ENCODE results near the gene ACSM3. TPM values are rescaled to one million over a fixed set of nuclear protein-coding genes. Genes with fewer than 3 reads are reported as not detected.
"Not testable (repeated sequence)": the region's sequence is repeated elsewhere in the genome, so short reads cannot be mapped to it uniquely, and the experiment has no call there.

The ACSM3 gene
- total RNA-seq, 2 experiments from 2014 or later, result 13.8 to 17.4 TPM

DNA sequence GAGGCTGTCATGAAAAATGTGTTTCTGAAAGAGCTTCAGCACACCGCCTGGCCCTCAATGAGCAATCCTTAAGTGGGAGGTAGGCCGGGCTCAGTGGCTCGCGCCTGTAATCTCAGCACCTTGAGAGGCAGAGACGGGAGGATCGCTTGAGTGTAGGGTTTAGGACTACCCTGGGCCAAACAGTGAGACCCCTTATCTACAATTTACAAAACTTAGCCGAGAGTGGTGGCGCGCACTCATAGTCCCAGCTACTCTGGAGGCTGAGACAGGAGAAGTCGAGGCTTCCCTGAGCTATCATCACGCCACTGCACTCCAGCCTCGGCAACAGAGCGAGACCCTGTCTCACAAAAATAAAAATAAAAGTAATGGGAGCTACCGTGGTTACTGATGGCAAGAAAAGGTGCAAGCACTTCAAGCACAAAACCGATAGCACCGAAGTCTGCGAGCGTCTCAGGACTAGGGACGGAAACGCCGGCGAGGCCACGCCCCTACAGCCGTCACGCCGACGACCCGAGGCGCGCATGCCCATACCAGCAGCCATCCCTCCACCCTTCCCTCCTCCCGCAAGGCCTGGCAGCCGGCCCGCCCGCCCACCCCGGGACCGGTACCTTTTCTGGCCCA lies 22.8 kb upstream of the ACSM3 start:
- no peaks in the 10 kb centered on the region for H3K27me3 Mint-ChIP-seq
- H3K27ac Mint-ChIP-seq, result peak overlapping the region; percentile 95
- ChIA-PET POLR2A (interaction anchor here (0.6 to 2.0 kb wide), 3 partner anchors 8 to 162 kb away, joined by 3 to 9 read pairs (median 3); partner anchors contain the start of genes DCUN1D3 and LYRM1), CTCF (interaction anchor here (0.7 to 2.7 kb wide), 6 partner anchors 11 to 160 kb away, joined by 3 to 11 read pairs (median 4); partner anchors contain the start of genes ACSM3, ERI2, LYRM1 and REXO5)
- peaks cover 28% of the 10 kb centered on the region for H3K4me1 Mint-ChIP-seq (ENCODE audit: low read depth)
- H3K36me3 Mint-ChIP-seq, result peaks cover 20% of the 10 kb centered on the region
- peak; percentile 94 for DNase-seq
- no peaks in the 10 kb centered on the region for H3K9me3 Mint-ChIP-seq
- intact Hi-C loops (cut with micrococcal nuclease), result loop anchor here (1.0 to 5.0 kb wide), 4 partner anchors 22 to 1186 kb away; partner anchors contain the start of genes ERI2, REXO5 and VPS35L
- H3K4me3 Mint-ChIP-seq, result peak overlapping the region; percentile 92

DNA sequence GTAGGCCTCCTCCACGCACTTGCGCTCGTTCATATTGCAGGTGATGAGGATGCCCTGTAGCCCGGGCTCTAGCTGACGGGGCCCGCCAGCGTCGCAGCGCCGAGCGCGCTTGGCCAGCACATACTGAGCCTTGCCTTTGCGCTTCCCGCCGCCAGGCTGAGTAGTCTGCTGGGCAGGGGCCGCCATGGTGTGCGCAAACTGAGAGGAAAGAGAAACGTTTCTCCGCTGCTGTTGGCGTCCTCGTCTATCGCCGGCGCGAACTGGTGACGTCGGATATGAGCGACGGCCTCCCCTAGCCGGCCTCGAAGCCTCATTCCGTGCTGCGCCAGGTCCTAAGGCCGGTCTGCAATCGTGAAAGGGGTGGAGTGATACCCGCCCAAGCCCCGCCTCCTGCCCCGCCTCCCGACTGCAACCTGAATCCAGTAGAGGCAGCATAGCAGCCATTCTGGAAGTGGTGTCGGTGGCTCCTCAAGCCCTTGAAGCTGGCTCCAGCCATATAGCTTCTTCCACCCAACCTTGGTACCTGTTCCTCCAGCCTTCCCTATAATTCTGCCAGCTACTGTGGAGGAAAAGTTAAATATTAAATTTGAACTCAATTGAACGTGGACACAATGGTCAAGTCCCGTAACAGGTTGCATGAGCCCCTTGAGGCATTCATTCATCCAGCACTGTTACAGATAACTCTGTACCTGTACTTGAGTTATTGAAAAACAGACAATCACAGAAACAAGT lies 22.1 kb upstream of the ACSM3 start, which contains the start of gene THUMPD1:
TSS of gene THUMPD1 (minus strand) at position 265 of the 732 bp plus-strand sequence. CDS start at position 186, 79 bp downstream.
- CTCF ChIA-PET, result interaction anchor here (1.3 to 2.7 kb wide), 2 partner anchors 12 to 13 kb away, joined by 4 to 11 read pairs; no protein-coding TSS in a partner anchor
- DNase-seq, result peak; percentile 99
- Mint-ChIP-seq H3K4me1 (ENCODE audit: low read depth) (peaks cover 23% of the 10 kb centered on the region), H3K36me3 (peaks cover 17% of the 10 kb centered on the region), H3K9me3 (peaks cover 4% of the 10 kb centered on the region), H3K27ac (peak within 1 kb of the TSS; percentile 95), H3K4me3 (peak within 1 kb of the TSS; percentile 92), H3K27me3 (no peaks in the 10 kb centered on the region)
- intact Hi-C loops (cut with micrococcal nuclease), result loop anchor here (1.0 to 5.0 kb wide), 4 partner anchors 22 to 1186 kb away; partner anchors contain the start of genes ERI2, REXO5 and VPS35L
- POLR2A ChIA-PET, result interaction anchor here (0.8 to 2.0 kb wide), 2 partner anchors 65 to 158 kb away, joined by 3 to 9 read pairs; partner anchors contain the start of genes DCUN1D3, ERI2, LYRM1 and REXO5

DNA sequence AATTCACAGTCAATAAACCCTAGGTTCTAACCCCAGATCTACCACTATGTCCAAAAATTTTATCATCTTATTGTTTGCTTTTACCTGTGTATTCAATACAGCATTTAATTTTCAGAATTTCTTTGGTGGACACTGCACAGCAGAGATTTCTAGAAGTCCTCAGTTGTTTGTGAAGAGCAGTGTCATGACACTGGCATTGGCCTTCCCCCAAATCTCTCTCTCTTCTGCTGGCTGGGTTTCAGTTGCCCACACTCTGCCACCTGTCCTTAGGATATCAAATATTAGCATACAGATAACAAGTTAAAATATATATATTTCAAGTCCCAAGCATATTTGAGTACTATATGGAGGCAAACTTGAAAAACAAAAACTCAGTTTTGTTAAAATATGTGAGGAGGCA lies 20.2 kb upstream of the ACSM3 start:
- Mint-ChIP-seq H3K4me1 (ENCODE audit: low read depth) (peaks cover 17% of the 10 kb centered on the region), H3K27ac (no peak overlapping the region), H3K27me3 (no peaks in the 10 kb centered on the region), H3K4me3 (no peak overlapping the region), H3K9me3 (peaks cover 16% of the 10 kb centered on the region), H3K36me3 (peaks cover 15% of the 10 kb centered on the region)
- POLR2A ChIA-PET, result no interaction called here
- intact Hi-C loops (cut with micrococcal nuclease), result loop anchor here (5.0 kb wide), 1 partner anchor 66 kb away; no protein-coding TSS in a partner anchor
- CTCF ChIA-PET, result no interaction called here
- DNase-seq, result no peak

DNA sequence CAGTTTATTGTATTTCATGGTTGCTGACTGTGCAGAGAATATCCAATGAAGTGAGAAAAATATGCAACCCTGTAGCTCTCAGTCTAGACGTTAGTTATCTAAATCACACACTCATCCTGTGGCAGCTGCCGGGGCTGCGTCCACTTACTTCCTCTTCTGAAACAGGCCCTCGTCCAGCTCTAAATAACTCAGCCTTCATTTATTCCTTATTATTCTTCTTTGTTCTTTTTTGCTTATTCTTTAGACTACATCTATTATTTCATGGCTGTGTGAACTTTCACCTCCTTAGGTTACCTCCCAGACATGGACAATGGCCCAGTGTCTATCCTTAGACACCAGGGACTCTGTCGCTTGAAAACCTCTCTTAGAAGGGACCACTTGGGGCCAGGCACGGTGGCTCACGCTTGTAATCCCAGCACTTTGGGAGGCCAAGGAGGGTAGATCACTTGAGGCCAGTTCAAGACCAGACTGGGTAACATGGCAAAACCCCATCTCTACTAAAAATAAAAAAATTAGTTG lies 18.8 kb upstream of the ACSM3 start:
- CTCF ChIA-PET, result no interaction called here
- Mint-ChIP-seq H3K27me3 (no peaks in the 10 kb centered on the region), H3K4me3 (no peak overlapping the region), H3K9me3 (peaks cover 16% of the 10 kb centered on the region), H3K4me1 (ENCODE audit: low read depth) (peaks cover 10% of the 10 kb centered on the region), H3K36me3 (peaks cover 12% of the 10 kb centered on the region), H3K27ac (no peak overlapping the region)
- intact Hi-C loops (cut with micrococcal nuclease), result loop anchor here (5.0 kb wide), 1 partner anchor 68 kb away; no protein-coding TSS in a partner anchor
- POLR2A ChIA-PET, result no interaction called here
- no peak for DNase-seq

DNA sequence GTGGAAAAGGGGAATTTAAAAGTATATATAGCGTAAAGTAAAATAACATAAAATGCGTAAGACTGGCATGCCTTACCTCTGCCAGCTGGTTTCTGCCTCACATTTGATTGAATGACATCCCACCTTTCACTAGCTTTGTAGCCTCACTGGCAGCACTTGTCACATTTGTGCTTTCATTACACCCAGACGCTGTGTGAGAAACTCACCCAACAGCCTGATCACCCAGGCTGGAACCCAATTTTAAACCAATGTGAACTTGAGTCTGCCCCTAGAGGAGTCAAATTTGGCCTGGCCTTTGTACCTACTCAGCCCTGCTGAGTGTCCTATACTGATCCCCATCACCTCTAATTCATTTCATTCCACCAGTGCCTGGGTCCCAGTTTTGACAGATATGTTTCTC lies 17.4 kb upstream of the ACSM3 start:
- H3K36me3 Mint-ChIP-seq, result peaks cover 12% of the 10 kb centered on the region
- no peak overlapping the region for H3K27ac Mint-ChIP-seq
- peaks cover 2% of the 10 kb centered on the region for H3K4me1 Mint-ChIP-seq (ENCODE audit: low read depth)
- no peak overlapping the region for H3K4me3 Mint-ChIP-seq
- peaks cover 16% of the 10 kb centered on the region for H3K9me3 Mint-ChIP-seq
- CTCF ChIA-PET, result no interaction called here
- H3K27me3 Mint-ChIP-seq, result no peaks in the 10 kb centered on the region
- DNase-seq, result no peak
- POLR2A ChIA-PET, result no interaction called here
- intact Hi-C loops (cut with micrococcal nuclease), result no loop called here

DNA sequence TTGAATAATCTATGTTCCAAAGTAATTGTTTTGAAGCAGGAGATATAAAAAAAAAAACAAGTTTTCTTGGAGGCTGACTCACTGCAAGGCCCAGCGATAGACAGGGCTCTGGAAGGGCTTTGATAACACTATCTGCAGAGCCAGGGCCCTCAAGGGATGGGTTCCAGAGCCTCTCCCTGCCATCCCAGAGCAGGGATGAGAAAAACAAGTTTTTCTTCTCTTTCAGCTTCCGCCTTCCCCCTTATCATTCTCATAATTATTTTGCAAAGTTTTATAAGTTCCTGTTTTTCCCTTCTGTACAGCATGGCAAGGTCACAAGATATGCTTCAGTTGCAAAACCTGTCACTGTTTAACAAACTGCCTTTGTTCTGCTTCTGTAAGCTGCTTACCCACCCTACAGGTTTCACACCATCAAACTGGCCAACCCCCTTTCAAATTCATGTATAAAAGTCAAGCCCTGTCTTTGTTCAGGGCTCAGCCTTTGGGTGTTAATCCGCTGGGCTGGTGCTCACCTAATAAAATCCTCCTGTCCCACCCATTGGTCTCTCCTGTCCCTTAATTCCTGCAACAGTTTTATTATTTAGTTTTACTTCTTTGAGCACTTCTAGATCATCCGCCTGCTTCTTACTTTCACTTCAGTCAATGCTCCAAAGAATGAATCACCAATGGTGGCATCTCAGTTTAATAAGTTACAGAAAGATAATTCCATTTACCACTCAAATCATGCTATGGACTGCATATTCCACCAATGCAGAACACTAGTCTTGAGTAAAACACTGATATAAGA lies 16.6 kb upstream of the ACSM3 start:
- ChIA-PET POLR2A (no interaction called here), CTCF (no interaction called here)
- no peaks in the 10 kb centered on the region for H3K27me3 Mint-ChIP-seq
- H3K4me1 Mint-ChIP-seq (ENCODE audit: low read depth), result no peaks in the 10 kb centered on the region
- H3K36me3 Mint-ChIP-seq, result peaks cover 12% of the 10 kb centered on the region
- no peak overlapping the region for H3K27ac Mint-ChIP-seq
- DNase-seq, result no peak
- intact Hi-C loops (cut with micrococcal nuclease), result no loop called here
- H3K4me3 Mint-ChIP-seq, result no peak overlapping the region
- H3K9me3 Mint-ChIP-seq, result peaks cover 16% of the 10 kb centered on the region

DNA sequence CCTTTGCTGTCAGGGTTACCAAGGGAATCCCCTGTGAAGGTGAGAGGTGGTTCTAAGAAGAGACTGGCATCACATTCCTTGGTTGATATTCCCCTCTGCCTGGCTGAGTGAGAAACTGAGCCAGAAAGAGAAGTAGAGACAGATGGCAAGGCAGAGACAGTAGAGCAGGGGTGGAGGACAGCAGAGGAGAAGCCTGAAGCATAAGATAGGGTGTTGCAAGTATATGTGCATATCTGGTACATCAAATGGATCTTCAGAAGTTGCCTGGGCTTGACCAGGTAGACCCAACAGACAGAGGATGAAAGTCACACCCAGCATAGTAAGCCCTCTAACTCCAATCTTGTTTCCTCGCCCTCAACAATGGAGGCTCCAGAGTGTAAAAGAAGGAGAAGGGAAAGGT lies 14.3 kb upstream of the ACSM3 start:
- Mint-ChIP-seq H3K27me3 (peaks cover 1% of the 10 kb centered on the region), H3K4me1 (ENCODE audit: low read depth) (no peaks in the 10 kb centered on the region), H3K36me3 (peaks cover 12% of the 10 kb centered on the region), H3K9me3 (peaks cover 17% of the 10 kb centered on the region), H3K4me3 (no peak overlapping the region), H3K27ac (no peak overlapping the region)
- intact Hi-C loops (cut with micrococcal nuclease), result no loop called here
- POLR2A ChIA-PET, result no interaction called here
- CTCF ChIA-PET, result no interaction called here
- no peak for DNase-seq

DNA sequence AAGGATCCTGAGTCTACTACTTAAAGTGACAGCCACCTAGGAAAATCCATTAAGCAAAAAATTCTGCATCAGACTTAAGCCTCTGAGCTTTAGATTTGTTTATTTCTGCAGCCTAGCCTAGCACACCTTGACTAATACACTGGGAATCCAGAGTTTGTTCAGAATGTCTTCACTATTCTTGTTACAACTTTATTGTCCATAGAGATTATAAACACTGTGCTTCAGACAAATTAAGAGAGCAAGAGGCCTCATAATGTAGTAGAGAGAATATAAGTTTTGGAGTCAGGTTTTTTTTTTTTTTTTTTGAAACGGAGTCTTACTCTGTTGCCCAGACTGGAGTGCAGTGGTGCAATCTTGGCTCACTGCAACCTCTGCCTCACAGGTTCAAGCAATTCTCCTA lies 13.3 kb upstream of the ACSM3 start:
- Mint-ChIP-seq H3K27me3 (peaks cover 1% of the 10 kb centered on the region), H3K4me3 (no peak overlapping the region), H3K36me3 (peaks cover 12% of the 10 kb centered on the region), H3K9me3 (peaks cover 19% of the 10 kb centered on the region), H3K27ac (no peak overlapping the region), H3K4me1 (ENCODE audit: low read depth) (no peaks in the 10 kb centered on the region)
- no peak for DNase-seq
- ChIA-PET POLR2A (no interaction called here), CTCF (no interaction called here)
- intact Hi-C loops (cut with micrococcal nuclease), result no loop called here

DNA sequence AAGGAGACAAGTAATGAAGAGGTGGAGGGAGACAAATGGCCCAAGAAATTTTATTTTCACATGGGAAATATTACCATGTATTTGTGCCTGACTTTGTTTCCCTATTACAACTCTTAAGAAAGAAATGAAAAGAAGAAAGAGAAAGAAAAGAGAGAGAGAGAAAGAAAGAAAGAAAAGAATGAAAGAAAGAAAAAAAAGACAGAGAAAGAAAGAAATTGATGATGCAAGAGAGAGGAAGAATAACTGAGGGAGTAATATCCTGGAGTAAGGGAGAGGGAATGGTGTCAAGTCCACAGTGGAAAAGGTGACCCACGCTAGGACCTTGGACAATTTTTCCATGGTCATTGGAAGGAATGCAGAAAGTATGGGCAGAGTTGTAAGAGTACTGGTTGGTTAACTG lies 10.1 kb upstream of the ACSM3 start:
- DNase-seq, result no peak
- Mint-ChIP-seq H3K27me3 (peaks cover 1% of the 10 kb centered on the region), H3K4me3 (no peak overlapping the region), H3K4me1 (ENCODE audit: low read depth) (no peaks in the 10 kb centered on the region), H3K36me3 (no peaks in the 10 kb centered on the region), H3K9me3 (peaks cover 3% of the 10 kb centered on the region), H3K27ac (no peak overlapping the region)
- CTCF ChIA-PET, result interaction anchor here (1.6 kb wide), 1 partner anchor 12 kb away, joined by 4 read pairs; the partner anchor contains the start of gene THUMPD1
- intact Hi-C loops (cut with micrococcal nuclease), result no loop called here
- POLR2A ChIA-PET, result no interaction called here

DNA sequence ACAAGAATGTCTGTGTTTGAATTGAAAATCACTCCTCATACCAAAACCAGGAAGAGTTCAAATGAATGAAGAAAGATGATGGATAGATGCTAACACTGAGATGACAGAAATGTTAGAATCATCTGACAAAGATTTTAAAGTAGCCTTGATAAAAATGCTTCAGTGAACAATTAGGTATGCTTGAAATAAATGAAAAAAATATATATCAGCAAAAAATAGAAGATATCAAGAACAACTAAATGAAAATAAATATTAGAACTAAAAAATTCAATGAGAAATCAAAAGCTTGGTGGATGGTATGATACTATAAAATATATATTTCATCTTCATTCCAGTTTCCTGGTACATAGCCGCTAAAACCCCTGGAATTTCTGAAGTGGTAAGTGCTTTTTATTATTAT lies 8.6 kb upstream of the ACSM3 start:
- CTCF ChIA-PET, result interaction anchor here (1.6 kb wide), 1 partner anchor 14 kb away, joined by 4 read pairs; the partner anchor contains the start of gene THUMPD1
- DNase-seq, result no peak
- POLR2A ChIA-PET, result no interaction called here
- peaks cover 1% of the 10 kb centered on the region for H3K27me3 Mint-ChIP-seq
- no peaks in the 10 kb centered on the region for H3K4me1 Mint-ChIP-seq (ENCODE audit: low read depth)
- no peak overlapping the region for H3K27ac Mint-ChIP-seq
- H3K4me3 Mint-ChIP-seq, result no peak overlapping the region
- intact Hi-C loops (cut with micrococcal nuclease), result no loop called here
- H3K9me3 Mint-ChIP-seq, result peaks cover 3% of the 10 kb centered on the region
- H3K36me3 Mint-ChIP-seq, result no peaks in the 10 kb centered on the region

DNA sequence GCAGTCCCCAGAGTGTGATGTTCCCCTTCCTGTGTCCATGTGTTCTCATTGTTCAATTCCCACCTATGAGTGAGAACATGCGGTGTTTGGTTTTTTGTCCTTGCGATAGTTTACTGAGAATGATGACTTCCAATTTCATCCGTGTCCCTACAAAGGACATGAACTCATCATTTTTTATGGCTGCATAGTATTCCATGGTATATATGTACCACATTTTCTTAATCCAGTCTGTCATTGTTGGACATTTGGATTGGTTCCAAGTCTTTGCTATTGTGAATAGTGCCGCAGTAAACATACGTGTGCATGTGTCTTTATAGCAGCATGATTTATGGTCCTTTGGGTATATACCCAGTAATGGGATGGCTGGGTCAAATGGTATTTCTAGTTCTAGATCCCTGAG lies 8.0 kb upstream of the ACSM3 start:
- CTCF ChIA-PET; H3K4me1 Mint-ChIP-seq (ENCODE audit: low read depth); intact Hi-C loops (cut with micrococcal nuclease); H3K4me3 Mint-ChIP-seq; H3K36me3 Mint-ChIP-seq; H3K27me3 Mint-ChIP-seq; H3K9me3 Mint-ChIP-seq; H3K27ac Mint-ChIP-seq; DNase-seq; POLR2A ChIA-PET: not testable (repeated sequence)
